Mucosa of rectum (tissue), 2 donors: ENCODE results near the gene FAM50A.

Experiments
- H3K27ac ChIP-seq, 2 donors: one replicate each; pipeline ENCODE4 v1.7.0; 2013; ENCODE audit warnings: inconsistent platforms in 2 of 2, low read depth in 2 of 2, low read length in 2 of 2
- H3K27me3 ChIP-seq, 2 donors: one replicate each; pipeline ENCODE4 v1.7.0; 2013; ENCODE audit warnings: low read length in 2 of 2; ENCODE audit not compliant: control insufficient read depth in 2 of 2, insufficient read depth in 2 of 2
- H3K36me3 ChIP-seq, 2 donors: one replicate each; pipeline ENCODE4 v1.7.0; 2013; ENCODE audit warnings: low read length in 2 of 2; ENCODE audit not compliant: control insufficient read depth in 2 of 2, insufficient read depth in 2 of 2
- H3K4me1 ChIP-seq, 2 donors: one replicate each; pipeline ENCODE4 v1.7.0; 2013; ENCODE audit warnings: low read length in 2 of 2, mild to moderate bottlenecking in 1 of 2; ENCODE audit not compliant: control insufficient read depth in 2 of 2, insufficient read depth in 2 of 2
- H3K4me3 ChIP-seq, 2 donors: one replicate each; pipeline ENCODE4 v1.7.0; 2013; ENCODE audit warnings: low read length in 2 of 2
- H3K9ac ChIP-seq, 2 donors: one replicate each; pipeline ENCODE4 v1.7.0; 2013; ENCODE audit warnings: low read length in 2 of 2, low read depth in 1 of 2, mild to moderate bottlenecking in 1 of 2
- H3K9me3 ChIP-seq, 2 donors: one replicate each; pipeline ENCODE4 v1.7.0; 2013; ENCODE audit warnings: low read length in 2 of 2; ENCODE audit not compliant: control insufficient read depth in 2 of 2
- donor health status: healthy.
- donor health status: Normal muscosa, but diverticular disease.

Gene FAM50A

DNA sequence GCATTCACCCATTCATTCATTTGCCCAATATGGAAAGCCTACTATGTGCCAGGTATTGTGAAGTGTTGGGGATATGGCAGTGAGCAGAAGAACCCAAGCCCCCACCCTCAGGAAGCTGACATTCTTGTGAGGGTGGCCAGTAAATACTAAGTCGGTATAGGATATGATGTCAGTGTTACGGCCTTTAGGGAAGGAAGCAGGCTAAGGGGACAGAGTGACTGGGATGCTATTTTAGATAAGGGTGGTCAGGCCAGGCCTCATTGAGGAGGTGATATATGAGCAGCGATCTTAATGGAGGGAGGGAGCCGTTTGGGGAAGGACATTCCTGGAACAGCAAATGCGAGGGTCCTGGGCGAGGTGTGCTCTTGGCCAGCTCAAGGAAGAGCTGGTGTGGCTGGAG lies 13.5 kb upstream of the FAM50A start:
- Histone ChIP-seq H3K27me3 (peaks cover 0 to 2% of the 10 kb centered on the region in 2 donors), H3K4me1 (peaks cover 4 to 7% of the 10 kb centered on the region in 2 donors), H3K27ac (peak overlapping the region in 1 of 2 donors; percentile 43), H3K9ac (no peak overlapping the region), H3K36me3 (peaks cover 4 to 8% of the 10 kb centered on the region in 2 donors), H3K9me3 (no peaks in the 10 kb centered on the region), H3K4me3 (peak overlapping the region in 1 of 2 donors; percentile 0)

DNA sequence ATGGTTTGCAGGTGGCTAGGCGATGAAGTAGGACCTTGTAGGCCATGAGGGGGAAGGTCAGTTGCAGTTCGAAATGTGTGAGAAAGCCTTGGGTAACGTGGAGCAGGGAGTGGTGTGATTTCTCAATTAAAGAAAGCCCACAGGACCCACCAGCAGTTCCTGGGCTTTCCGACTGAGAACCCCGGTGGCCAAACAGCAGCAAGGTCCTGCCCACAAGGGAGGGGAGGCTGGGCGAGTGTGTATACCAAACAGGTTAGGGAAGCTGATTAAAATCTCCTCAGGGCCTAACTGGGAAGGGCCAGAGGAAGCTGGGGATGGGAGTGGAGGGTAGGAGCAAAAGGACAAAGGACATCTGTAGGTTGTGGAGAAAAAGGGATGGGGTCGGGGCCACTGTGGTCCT lies 13.0 kb upstream of the FAM50A start:
- Histone ChIP-seq H3K27ac (peak overlapping the region; percentile 20 to 43), H3K9me3 (no peaks in the 10 kb centered on the region), H3K27me3 (peaks cover 0 to 2% of the 10 kb centered on the region in 2 donors), H3K9ac (no peak overlapping the region), H3K36me3 (peaks cover 4 to 8% of the 10 kb centered on the region in 2 donors), H3K4me3 (peak overlapping the region in 1 of 2 donors; percentile 0), H3K4me1 (peaks cover 4 to 7% of the 10 kb centered on the region in 2 donors)

DNA sequence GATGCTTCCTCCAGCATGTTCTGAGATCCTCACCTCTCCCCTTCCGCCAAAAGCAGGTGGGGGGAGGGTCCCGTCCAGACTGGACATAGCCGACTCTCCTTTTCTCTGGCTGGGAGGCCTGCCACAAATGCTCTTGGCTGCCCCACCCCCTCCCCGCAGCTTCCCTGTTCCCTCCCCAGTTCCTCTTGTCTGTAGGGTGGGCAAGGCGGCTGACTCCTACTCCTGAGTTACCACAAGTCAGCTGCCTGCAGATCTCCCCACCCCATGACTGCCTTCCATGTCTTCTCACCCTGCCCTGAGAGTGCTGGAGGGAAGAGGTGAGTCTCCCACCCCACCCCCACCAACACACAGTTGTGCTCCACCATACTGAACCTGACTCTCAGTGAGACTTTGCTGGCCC lies 12.6 kb upstream of the FAM50A start:
- Histone ChIP-seq H3K9ac (no peak overlapping the region), H3K9me3 (no peaks in the 10 kb centered on the region), H3K4me3 (no peak overlapping the region), H3K4me1 (peaks cover 4 to 7% of the 10 kb centered on the region in 2 donors), H3K27me3 (peaks cover 0 to 2% of the 10 kb centered on the region in 2 donors), H3K36me3 (peaks cover 4 to 8% of the 10 kb centered on the region in 2 donors), H3K27ac (peak overlapping the region in 1 of 2 donors; percentile 20)

DNA sequence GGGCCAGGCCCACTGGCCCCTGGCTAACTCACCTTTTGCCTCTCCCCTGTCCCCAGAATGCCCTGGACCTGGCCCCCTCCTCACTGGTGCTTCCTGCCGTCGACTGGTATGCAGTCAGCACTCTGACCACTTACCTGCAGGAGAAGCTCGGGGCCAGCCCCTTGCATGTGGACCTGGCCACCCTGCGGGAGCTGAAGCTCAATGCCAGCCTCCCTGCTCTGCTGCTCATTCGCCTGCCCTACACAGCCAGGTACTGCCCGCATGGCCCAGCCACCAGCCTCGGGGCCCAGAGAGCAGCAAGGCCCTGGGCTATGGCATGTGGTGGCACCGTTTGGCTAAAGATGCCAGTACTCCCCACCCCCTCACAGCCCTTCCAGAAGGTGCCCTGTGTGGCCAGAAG lies 11.7 kb upstream of the FAM50A start:
- H3K9ac ChIP-seq = no peak overlapping the region
- H3K27me3 ChIP-seq = peaks cover 0 to 2% of the 10 kb centered on the region in 2 donors
- no peak overlapping the region for H3K4me3 ChIP-seq
- H3K27ac ChIP-seq = no peak overlapping the region
- H3K4me1 ChIP-seq = peaks cover 4 to 7% of the 10 kb centered on the region in 2 donors
- H3K36me3 ChIP-seq = peaks cover 4 to 8% of the 10 kb centered on the region in 2 donors
- H3K9me3 ChIP-seq = no peaks in the 10 kb centered on the region

DNA sequence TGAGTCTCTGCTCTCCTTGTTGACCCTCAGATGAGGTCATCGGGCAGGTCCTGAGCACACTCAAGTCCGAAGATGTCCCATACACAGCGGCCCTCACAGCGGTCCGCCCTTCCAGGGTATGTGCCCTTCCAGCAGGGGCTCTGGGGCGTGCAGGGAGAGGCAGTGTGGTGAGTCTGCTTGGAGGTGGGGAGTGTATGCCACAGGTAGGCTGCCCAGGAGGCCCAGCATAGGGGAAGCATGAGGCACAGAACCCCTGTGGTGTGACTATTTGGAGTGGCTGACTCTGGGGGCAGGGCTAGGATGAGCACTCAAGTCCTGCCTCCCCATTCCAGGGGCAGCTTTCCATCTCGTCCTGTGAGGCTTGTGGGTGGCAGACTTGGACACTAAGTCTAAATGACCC lies 10.3 kb upstream of the FAM50A start:
- H3K27me3 ChIP-seq = peaks cover 0 to 3% of the 10 kb centered on the region in 2 donors
- no peak overlapping the region for H3K4me3 ChIP-seq
- H3K36me3 ChIP-seq = peaks cover 4 to 8% of the 10 kb centered on the region in 2 donors
- no peaks in the 10 kb centered on the region for H3K9me3 ChIP-seq
- H3K4me1 ChIP-seq = peaks cover 6 to 7% of the 10 kb centered on the region in 2 donors
- no peak overlapping the region for H3K9ac ChIP-seq
- H3K27ac ChIP-seq = no peak overlapping the region

DNA sequence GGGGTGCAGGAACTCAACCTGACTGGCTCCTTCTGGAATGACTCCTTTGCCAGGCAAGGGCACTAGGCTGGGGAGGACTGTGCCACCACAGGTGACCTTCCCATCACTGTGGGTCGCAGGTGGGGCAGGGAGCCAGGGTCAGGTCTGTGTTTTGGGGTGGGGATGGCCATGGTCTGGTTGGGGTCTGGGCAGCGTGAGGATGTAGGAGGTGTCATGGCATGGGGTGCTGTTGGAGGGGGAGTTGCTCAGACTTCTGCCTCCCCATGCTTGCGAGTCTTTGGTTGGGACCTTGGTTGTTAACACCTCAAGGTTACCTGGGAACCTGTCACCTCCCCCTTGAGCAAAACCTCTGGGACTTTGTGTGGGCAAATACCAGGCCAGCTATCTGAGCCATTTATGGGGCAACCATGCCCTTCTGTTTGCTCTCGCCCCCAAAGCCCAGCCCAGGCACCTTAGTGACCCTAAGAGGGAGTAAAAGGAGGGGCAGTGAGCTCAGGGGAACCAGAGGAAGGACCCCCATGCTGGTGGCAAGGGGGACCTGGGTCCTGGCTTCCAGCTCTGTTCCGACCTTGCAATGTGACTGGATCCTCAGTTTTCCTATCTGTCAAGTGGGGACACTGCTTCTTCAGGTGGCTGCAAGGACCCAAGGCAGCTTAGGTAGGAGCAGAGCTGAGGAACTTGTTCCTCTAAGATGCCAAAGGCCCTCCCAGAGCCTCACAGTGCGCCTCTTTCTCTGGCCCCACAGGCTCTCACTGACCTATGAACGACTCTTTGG lies 9.4 kb upstream of the FAM50A start:
- H3K4me1 ChIP-seq = peaks cover 2 to 5% of the 10 kb centered on the region in 2 donors
- H3K27me3 ChIP-seq = peaks cover 0 to 3% of the 10 kb centered on the region in 2 donors
- H3K27ac ChIP-seq = no peak overlapping the region
- H3K9ac ChIP-seq = no peak overlapping the region
- H3K4me3 ChIP-seq = no peak overlapping the region
- H3K9me3 ChIP-seq = no peaks in the 10 kb centered on the region
- H3K36me3 ChIP-seq = peaks cover 4 to 8% of the 10 kb centered on the region in 2 donors

DNA sequence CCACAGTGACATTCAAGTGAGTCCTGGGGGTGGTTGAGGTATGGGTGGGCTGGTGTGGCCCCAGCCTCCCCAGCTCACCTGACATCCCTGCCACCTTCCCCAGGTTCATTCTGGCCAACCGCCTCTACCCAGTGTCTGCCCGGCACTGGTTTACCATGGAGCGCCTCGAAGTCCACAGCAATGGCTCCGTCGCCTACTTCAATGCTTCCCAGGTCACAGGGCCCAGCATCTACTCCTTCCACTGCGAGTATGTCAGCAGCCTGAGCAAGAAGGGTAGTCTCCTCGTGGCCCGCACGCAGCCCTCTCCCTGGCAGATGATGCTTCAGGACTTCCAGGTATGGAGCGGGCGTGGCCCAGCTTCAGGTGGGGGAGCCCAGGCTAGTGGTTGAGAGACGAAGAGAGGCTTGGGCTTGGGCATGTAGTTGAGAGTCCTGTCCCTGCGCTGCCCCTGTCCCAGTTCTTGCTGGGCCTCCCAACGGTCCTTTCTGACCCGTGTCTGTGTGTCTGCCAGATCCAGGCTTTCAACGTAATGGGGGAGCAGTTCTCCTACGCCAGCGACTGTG lies 8.7 kb upstream of the FAM50A start:
- Histone ChIP-seq H3K4me1 (peaks cover 0 to 2% of the 10 kb centered on the region in 2 donors), H3K9me3 (no peaks in the 10 kb centered on the region), H3K36me3 (peaks cover 4 to 8% of the 10 kb centered on the region in 2 donors), H3K27ac (no peak overlapping the region), H3K4me3 (no peak overlapping the region), H3K27me3 (peaks cover 0 to 3% of the 10 kb centered on the region in 2 donors), H3K9ac (no peak overlapping the region)

DNA sequence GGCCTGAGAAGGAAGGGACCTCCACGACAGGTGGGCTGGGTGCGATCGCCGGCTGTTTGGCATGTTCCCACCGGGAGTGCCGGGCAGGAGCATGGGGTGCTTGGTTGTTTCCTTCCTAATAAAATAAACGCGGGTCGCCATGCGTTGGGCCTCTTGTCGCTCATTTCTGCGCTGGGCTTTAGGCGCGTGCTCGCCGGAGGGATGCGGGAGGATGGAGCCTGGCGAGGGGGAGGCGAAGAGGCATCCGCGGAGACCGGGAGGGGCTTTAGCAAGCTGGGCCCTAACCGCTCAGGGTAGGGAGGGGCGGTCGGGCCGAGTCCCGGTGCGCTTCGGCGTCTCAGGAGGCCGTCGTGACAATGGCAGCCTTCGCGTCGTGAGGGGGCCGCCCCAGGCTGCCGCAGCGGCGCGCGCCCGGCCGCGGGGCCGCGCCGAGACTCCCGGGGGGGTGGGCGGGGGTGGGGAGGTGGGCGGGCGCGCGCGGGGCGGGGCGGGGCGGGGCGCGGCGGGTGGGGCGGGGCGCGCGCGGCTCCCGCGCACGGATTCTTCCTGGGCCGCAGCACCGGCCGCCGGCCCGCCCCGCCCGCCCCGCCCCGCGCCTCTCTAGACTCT lies 7.5 kb upstream of the FAM50A start:
- H3K9ac ChIP-seq = peak overlapping the region; percentile 41 to 75
- peaks cover 4 to 10% of the 10 kb centered on the region in 2 donors for H3K36me3 ChIP-seq
- peak overlapping the region; percentile 62 to 65 for H3K27ac ChIP-seq
- peaks cover 0 to 3% of the 10 kb centered on the region in 2 donors for H3K27me3 ChIP-seq
- peak overlapping the region; percentile 56 to 77 for H3K4me3 ChIP-seq
- H3K4me1 ChIP-seq = peaks cover 0 to 2% of the 10 kb centered on the region in 2 donors
- no peaks in the 10 kb centered on the region for H3K9me3 ChIP-seq

DNA sequence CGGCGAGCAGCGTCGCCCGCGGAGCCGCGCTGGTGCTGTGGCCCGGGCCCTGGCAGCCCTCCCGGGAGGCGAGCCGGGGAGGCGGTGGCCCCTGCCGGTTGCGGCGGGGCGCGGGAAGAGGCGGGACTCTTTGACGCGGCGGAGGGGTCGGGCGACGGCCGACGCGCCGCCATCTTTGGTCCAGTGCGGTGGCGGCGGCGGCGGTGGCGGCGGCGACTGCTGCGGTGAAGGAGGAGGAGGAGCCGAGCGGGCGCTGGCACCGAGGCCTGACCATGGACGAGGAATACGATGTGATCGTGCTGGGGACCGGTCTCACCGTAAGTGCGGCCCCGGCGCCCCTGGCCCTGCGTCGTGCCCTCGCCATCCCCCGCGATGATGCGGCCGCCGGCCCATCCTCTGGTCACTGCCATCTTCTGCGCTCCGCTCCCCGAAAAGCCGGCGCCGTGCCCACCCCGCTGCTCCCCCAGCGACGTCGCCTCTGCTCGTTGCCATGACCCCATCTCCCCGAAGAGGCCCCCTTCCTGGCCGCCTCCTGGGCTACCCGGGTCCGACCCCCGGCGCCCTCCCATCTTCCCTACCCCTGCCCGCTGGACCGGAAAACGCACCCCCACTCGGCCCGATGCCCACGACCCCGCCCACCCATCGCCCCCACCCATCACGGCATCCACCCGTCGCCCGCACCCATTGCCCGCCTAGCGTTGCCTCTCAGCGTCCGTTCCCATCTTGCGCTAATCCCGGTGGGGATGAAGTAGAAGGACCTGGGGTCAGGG lies 6.8 kb upstream of the FAM50A start, which contains the start of gene GDI1:
GDI1 (plus strand) TSS at position 172 of the 770 bp plus-strand sequence; CDS start at position 273, 101 bp downstream.
- H3K4me3 ChIP-seq = peak within 1 kb of the TSS; percentile 69 to 77
- peak within 1 kb of the TSS; percentile 62 to 65 for H3K27ac ChIP-seq
- H3K36me3 ChIP-seq = peaks cover 4 to 15% of the 10 kb centered on the region in 2 donors
- H3K27me3 ChIP-seq = peaks cover 0 to 3% of the 10 kb centered on the region in 2 donors
- H3K4me1 ChIP-seq = peaks cover 0 to 2% of the 10 kb centered on the region in 2 donors
- H3K9me3 ChIP-seq = no peaks in the 10 kb centered on the region
- H3K9ac ChIP-seq = peak within 1 kb of the TSS; percentile 41 to 75
